K562 (cell line): Measurements from ENCODE around the gene RHBDF2. TPM values are rescaled to one million over a fixed set of nuclear protein-coding genes. Genes with fewer than 3 reads are reported as not detected.

ENCODE experiments used
- ATAC-seq: fragments of 200-7000 bp; cut with Tn5 transposase; 3 replicates; pipeline ENCODE4 v1.9.1; 2020; ENCODE audit warnings: moderate library complexity
- BruUV-seq: library from RNA; stranded (reverse); fragments of 400-500 nt; replicated peaks from 2 replicates; lab custom pipeline; 2021; lab: Mats Ljungman, UMichigan
- CTCF ChIA-PET: fragments of 300-600 bp; formaldehyde crosslinking; extraction: SDS; loops from one replicate; lab custom pipeline; 2021; ENCODE audit warnings: low intra/inter-chr PET ratio; lab: Yijun Ruan, JAX
- POLR2A ChIA-PET: fragments of 300-600, 350-650 bp; sonication (Branson Sonifier 250); formaldehyde crosslinking; extraction: SDS; loops from one replicate; lab custom pipeline; 2021; ENCODE audit warnings: antibody characterized with exemption, inconsistent platforms; lab: Yijun Ruan, JAX
- DNase-seq, 4 experiments: peaks; one replicate each; pipeline versions ENCODE4 v3.0.0 to v3.0.0-alpha.2; 2011 to 2018; ENCODE audit warnings: low spot score in 3 of 4, mixed read lengths in 3 of 4; ENCODE audit errors: extremely low read depth in 1 of 4
- FAIRE-seq: peaks from 2 replicates; lab custom pipeline; 2011; peaks lifted over from hg19 to GRCh38; lab: Jason Lieb, UNC
- H2AFZ ChIP-seq: 2 replicates; pipeline ENCODE4 v1.6.0; 2011; ENCODE audit warnings: low read depth, low read length, control low read depth, inconsistent platforms
- H3K27ac ChIP-seq: fragments of 200-600 bp; 3 replicates; pipeline ENCODE4 v1.8.0; 2011; ENCODE audit warnings: low read depth, mild to moderate bottlenecking, control low read depth, inconsistent platforms, low read length, moderate library complexity, mixed read lengths; ENCODE audit errors: extremely low read depth
- H3K27me3 ChIP-seq, 2 experiments: fragments of 300-600 bp in 1 of 2; 2 replicates in 1 of 2; 3 replicates in 1 of 2; pipeline versions ENCODE4 v1.6.0 to v1.8.0; 2011; ENCODE audit warnings: inconsistent platforms in 2 of 2, low read length in 2 of 2, mild to moderate bottlenecking in 1 of 2, mixed read lengths in 1 of 2, moderate library complexity in 1 of 2; ENCODE audit not compliant: control insufficient read depth in 2 of 2, insufficient read depth in 2 of 2
- H3K36me3 ChIP-seq: fragments of 300-600 bp; 3 replicates; pipeline ENCODE4 v1.8.0; 2011; ENCODE audit warnings: mild to moderate bottlenecking, low read length, inconsistent platforms; ENCODE audit not compliant: control insufficient read depth, insufficient read depth
- H3K4me1 ChIP-seq, 2 experiments: fragments of 200-600 bp in 1 of 2; replicated peaks in 1 of 2; 2 replicates in 1 of 2; 3 replicates in 1 of 2; pipeline versions ENCODE4 v1.5.1 to v1.8.0; 2011; ENCODE audit warnings: inconsistent platforms in 2 of 2, low read length in 2 of 2, mild to moderate bottlenecking in 1 of 2, mixed read lengths in 1 of 2, moderate library complexity in 1 of 2; ENCODE audit not compliant: control insufficient read depth in 2 of 2, insufficient read depth in 2 of 2
- H3K4me2 ChIP-seq: 2 replicates; pipeline ENCODE4 v1.6.1; 2011; ENCODE audit warnings: low read length, control low read depth, inconsistent platforms, mixed read lengths; ENCODE audit not compliant: insufficient read depth
- H3K4me3 ChIP-seq: fragments of 200-600 bp; sonication (generic), shearing (Covaris generic); 2 replicates; pipeline ENCODE4 v1.5.1; 2016; ENCODE audit warnings: control low read depth, inconsistent platforms
- H3K79me2 ChIP-seq: fragments of 200-600 bp; 3 replicates; pipeline ENCODE4 v1.8.0; 2011; ENCODE audit warnings: low read length, inconsistent platforms; ENCODE audit not compliant: control insufficient read depth, insufficient read depth
- H3K9ac ChIP-seq, 2 experiments: 2 replicates each; pipeline versions ENCODE4 v1.6.0 to v1.6.1; 2011; ENCODE audit warnings: low read depth in 2 of 2, low read length in 2 of 2, control low read depth in 1 of 2, inconsistent platforms in 1 of 2, mild to moderate bottlenecking in 1 of 2, mixed read lengths in 1 of 2; ENCODE audit not compliant: insufficient read depth in 1 of 2
- H3K9me1 ChIP-seq: one replicate; pipeline ENCODE4 v1.6.0; 2011; ENCODE audit warnings: inconsistent platforms, mild to moderate bottlenecking, low read length, moderate library complexity; ENCODE audit not compliant: control insufficient read depth, insufficient read depth
- H3K9me3 ChIP-seq: replicated peaks from 2 replicates; pipeline ENCODE4 v1.5.1; 2011; ENCODE audit warnings: low read depth, low read length, inconsistent platforms; ENCODE audit not compliant: control insufficient read depth, insufficient read depth
- H4K20me1 ChIP-seq: replicated peaks from 2 replicates; pipeline ENCODE4 v1.6.1; 2011; ENCODE audit warnings: low read length, inconsistent platforms, mixed read lengths; ENCODE audit not compliant: control insufficient read depth, insufficient read depth
- GTF3C2 ChIP-seq: IDR thresholded peaks from 3 replicates; pipeline ENCODE4 v1.6.1; 2011; ENCODE audit warnings: borderline replicate concordance, mild to moderate bottlenecking, moderate library complexity; ENCODE audit not compliant: insufficient read length; ENCODE audit errors: extremely low read depth
- HDAC2 ChIP-seq: fragments of 450-650 bp; IDR thresholded peaks from 2 replicates; pipeline ENCODE4 v1.6.1; 2016; ENCODE audit warnings: mild to moderate bottlenecking
- HDGF ChIP-seq: fragments of 450-650 bp; IDR thresholded peaks from 2 replicates; pipeline ENCODE4 v1.6.1; 2016
- ILK ChIP-seq: fragments of 450-650 bp; IDR thresholded peaks from 2 replicates; pipeline ENCODE4 v1.6.1; 2016; ENCODE audit warnings: missing genetic modification characterization, low read depth, mild to moderate bottlenecking, missing compliant biosample characterization, moderate library complexity, borderline replicate concordance
- KDM1A ChIP-seq, 2 experiments: fragments of 450-650 bp; IDR thresholded peaks; 2 replicates each; pipeline ENCODE4 v1.6.1; 2016; ENCODE audit warnings: mild to moderate bottlenecking in 2 of 2
- MEIS2 ChIP-seq: fragments of 450-650 bp; IDR thresholded peaks from 2 replicates; pipeline ENCODE4 v1.6.1; 2014; ENCODE audit warnings: mild to moderate bottlenecking; ENCODE audit not compliant: partially characterized antibody
- NFIC ChIP-seq: fragments of 450-650 bp; IDR thresholded peaks from 2 replicates; pipeline ENCODE4 v1.6.1; 2017; ENCODE audit warnings: mild to moderate bottlenecking, inconsistent platforms
- RFX5 ChIP-seq: IDR thresholded peaks from 2 replicates; pipeline ENCODE4 v1.6.1; 2011; ENCODE audit warnings: low read depth, mild to moderate bottlenecking, improper control_type of control experiment, low read length
- TEAD1 ChIP-seq, 2 experiments: fragments of 450-650 bp in 1 of 2; sonication (generic) in 1 of 2; formaldehyde crosslinking; IDR thresholded peaks; 2 replicates each; pipeline versions ENCODE4 v1.4.0 to v1.8.0; 2020 to 2022; ENCODE audit warnings: mild to moderate bottlenecking in 2 of 2, missing genetic modification reagents in 1 of 2
- TOE1 ChIP-seq, 2 experiments: fragments of 450-650 bp in 1 of 2; sonication (generic) in 1 of 2; formaldehyde crosslinking in 1 of 2; IDR thresholded peaks; 2 replicates each; pipeline versions ENCODE4 v1.7.1 to v1.8.0; 2016 to 2022; ENCODE audit warnings: borderline replicate concordance in 2 of 2, mild to moderate bottlenecking in 2 of 2, antibody characterized with exemption in 1 of 2, inconsistent platforms in 1 of 2, low read depth in 1 of 2, missing genetic modification reagents in 1 of 2, moderate library complexity in 1 of 2
- XRCC3 ChIP-seq: fragments of 450-650 bp; IDR thresholded peaks from 2 replicates; pipeline ENCODE4 v1.6.1; 2017; ENCODE audit warnings: mild to moderate bottlenecking, moderate library complexity
- ZFX ChIP-seq: sonication (generic); formaldehyde crosslinking; IDR thresholded peaks from 2 replicates; pipeline ENCODE4 v1.8.0; 2022; ENCODE audit warnings: mild to moderate bottlenecking, missing genetic modification reagents, moderate library complexity
- ZNF239 ChIP-seq: fragments of 250-450 bp; sonication (Bioruptor Pico); IDR thresholded peaks from 2 replicates; pipeline ENCODE4 v1.4.0; 2020; ENCODE audit warnings: mild to moderate bottlenecking
- ZNF668 ChIP-seq: fragments of 250-450 bp; sonication (Bioruptor Pico); IDR thresholded peaks from 2 replicates; pipeline ENCODE4 v1.8.0; 2022; ENCODE audit warnings: mild to moderate bottlenecking, inconsistent platforms
- WGBS: fragments of 100-300 bp; shearing (Covaris generic); methylation state at CpG from one replicate; pipeline ENCODE4 v1.1.6; 2016; ENCODE audit warnings: low coverage, mixed read lengths; ENCODE audit not compliant: insufficient coverage; ENCODE audit errors: missing lambda C conversion rate; 5-methylcytosine and 5-hydroxymethylcytosine counted together
- in situ Hi-C: fragments of 300-500 bp; cut with MboI; formaldehyde crosslinking; loops from 4 replicates; pipeline ENCODE4 v1.15.0; 2018; ENCODE audit warnings: inconsistent platforms, mixed read lengths
- intact Hi-C: fragments of 100-400 bp; cut with micrococcal nuclease; formaldehyde crosslinking; loops from 2 replicates; pipeline ENCODE4 v1.14.2; 2022
- polyA plus RNA-seq, 8 experiments: library from polyadenylated mRNA; depleted of rRNA in 4 of 8; stranded (reverse) in 5 of 8; unstranded in 3 of 8; fragments of >200 nt; fragmentation: Nextera tagmentation in 2 of 8; fragmentation: Illumina TruSeq in 1 of 8; extraction: Ambion mirVana in 2 of 8; extraction: Trizol in 1 of 8; gene quantifications; 2 replicates each; pipeline versions ENCODE4 v1.2.1 to v1.2.3, GENCODE V29; 2011 to 2014; ENCODE audit warnings: inconsistent platforms in 1 of 8, missing spikeins in 1 of 8
- total RNA-seq, 7 experiments: library from RNA; depleted of rRNA in 6 of 7; stranded (reverse); fragments of >200 nt in 6 of 7; fragmentation: Illumina TruSeq in 2 of 7; extraction: Trizol in 2 of 7; gene quantifications; 2 replicates each; pipeline versions ENCODE4 v1.2.1 to v1.2.3, GENCODE V29; 2011 to 2021; ENCODE audit warnings: low replicate concordance in 1 of 7
- TF ChIP-seq, protein P1 (sequence below), 3 experiments: IDR thresholded peaks in 2 of 3; conservative IDR thresholded peaks in 1 of 3; 2 replicates each; pipeline ENCODE4 v1.5.1; 2011 to 2012; ENCODE audit warnings: low read length in 3 of 3, mild to moderate bottlenecking in 3 of 3, control low read depth in 2 of 3, improper control_type of control experiment in 1 of 3, inconsistent platforms in 1 of 3, low read depth in 1 of 3, mixed read lengths in 1 of 3, moderate library complexity in 1 of 3; ENCODE audit not compliant: insufficient read depth in 2 of 3

The RHBDF2 gene
- total and polyA plus RNA-seq, 9 of the 15 experiments (the other 6 are each of a cell fraction or from before 2014, with no cell fraction given), result 0.04 to 2.8 (median 1.1) TPM

GRCh38 chr17:76433693-76434092 lies 67.5 kb downstream of the RHBDF2 start (continued):
- TF ChIP-seq GTF3C2 (no peak), XRCC3 (no peak), ZNF668 (CRISPR knock-in tag) (no peak), TOE1 (IDR thresholded peaks at IDR 0.05; ENCODE audit: borderline replicate concordance) (no peak), TOE1 (CRISPR knock-in tag; IDR thresholded peaks at IDR 0.05; ENCODE audit: borderline replicate concordance, low read depth) (no peak), HDAC2 (no peak), ILK (tag) (no peak), HDGF (no peak)

- no peak overlapping the region for H3K4me3 ChIP-seq
- no TSS peak for BruUV-seq
Measured at GRCh38 chr17:76432712-76433336, 68.4 kb downstream of the RHBDF2 start.

More at GRCh38 chr17:76432712-76433336, 68.4 kb downstream of the RHBDF2 start:
- no peak overlapping the region for H3K9ac ChIP-seq
- intact Hi-C loops, result no loop called here
- TF ChIP-seq ZNF239 (CRISPR knock-in tag), result no peak
- peak; percentile 78; the same call in 1 of the 2 replicates for TF ChIP-seq RFX5
- peak; percentile 41 for TF ChIP-seq MEIS2
- TF ChIP-seq KDM1A (IDR thresholded peaks at IDR 0.05), result 0 out of 4 replicates have a peak, but pooled peaks of 1 of the 2 experiments have one; percentile 10
- TF ChIP-seq ZFX (CRISPR knock-in tag), result no peak
- TF ChIP-seq, protein P1, sequence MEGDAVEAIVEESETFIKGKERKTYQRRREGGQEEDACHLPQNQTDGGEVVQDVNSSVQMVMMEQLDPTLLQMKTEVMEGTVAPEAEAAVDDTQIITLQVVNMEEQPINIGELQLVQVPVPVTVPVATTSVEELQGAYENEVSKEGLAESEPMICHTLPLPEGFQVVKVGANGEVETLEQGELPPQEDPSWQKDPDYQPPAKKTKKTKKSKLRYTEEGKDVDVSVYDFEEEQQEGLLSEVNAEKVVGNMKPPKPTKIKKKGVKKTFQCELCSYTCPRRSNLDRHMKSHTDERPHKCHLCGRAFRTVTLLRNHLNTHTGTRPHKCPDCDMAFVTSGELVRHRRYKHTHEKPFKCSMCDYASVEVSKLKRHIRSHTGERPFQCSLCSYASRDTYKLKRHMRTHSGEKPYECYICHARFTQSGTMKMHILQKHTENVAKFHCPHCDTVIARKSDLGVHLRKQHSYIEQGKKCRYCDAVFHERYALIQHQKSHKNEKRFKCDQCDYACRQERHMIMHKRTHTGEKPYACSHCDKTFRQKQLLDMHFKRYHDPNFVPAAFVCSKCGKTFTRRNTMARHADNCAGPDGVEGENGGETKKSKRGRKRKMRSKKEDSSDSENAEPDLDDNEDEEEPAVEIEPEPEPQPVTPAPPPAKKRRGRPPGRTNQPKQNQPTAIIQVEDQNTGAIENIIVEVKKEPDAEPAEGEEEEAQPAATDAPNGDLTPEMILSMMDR (IDR thresholded peaks at IDR 0.05 in 2 of 3, conservative IDR thresholded peaks at IDR 0.05 in 1 of 3; ENCODE audit: insufficient read depth in 2 of 3, low read depth in 1 of 3, low read length in 3 of 3), result peak; percentile 15 to 41 (median 30); a peak in 4 of 6 replicates
- peak; percentile 22; the same call in 1 of the 2 replicates for TF ChIP-seq NFIC
- TF ChIP-seq TEAD1 (CRISPR knock-in tag; IDR thresholded peaks at IDR 0.05), result 0 out of 4 replicates have a peak, but pooled peaks of 1 of the 2 experiments have one; percentile 23
- no peaks in the 10 kb centered on the region; a peak in 2 of 5 replicates for H3K4me1 ChIP-seq
- H3K79me2 ChIP-seq, result peaks cover 59% of the 10 kb centered on the region
- no peaks in the 10 kb centered on the region for H3K9me1 ChIP-seq
- no peaks in the 10 kb centered on the region for H3K27me3 ChIP-seq
- CTCF ChIA-PET, result no interaction called here
- H2AFZ ChIP-seq, result no peak overlapping the region
- H3K9me3 ChIP-seq, result no peaks in the 10 kb centered on the region
- H4K20me1 ChIP-seq, result peaks cover 16% of the 10 kb centered on the region; the same call in 1 of the 2 replicates
- in situ Hi-C loops, result no loop called here
- DNase-seq, result no peak
- no peak overlapping the region for H3K27ac ChIP-seq
- FAIRE-seq, result peak; percentile 74
- POLR2A ChIA-PET, result no interaction called here
- 65% methylated on average over 3 of the region's 3 CpGs for WGBS
- ATAC-seq, result 0 out of 3 replicates have a peak, but pooled peaks have one; percentile 59
- no peak overlapping the region for H3K4me2 ChIP-seq
- H3K36me3 ChIP-seq, result peaks cover 4% of the 10 kb centered on the region; the same call in 2 of the 3 replicates
